Gastroesophageal sphincter (tissue), 4 donors: Measurements from ENCODE around the gene LXN. TPM values are rescaled to one million over a fixed set of nuclear protein-coding genes. Genes with fewer than 3 reads are reported as not detected.

Experiments used
- ATAC-seq: fragments of 150-250 bp; one replicate; pipeline ENCODE4 v1.9.1; 2016; ENCODE audit warnings: mild to moderate bottlenecking, moderate library complexity
- H3K27ac ChIP-seq, 4 donors: fragments of 200-600 bp; sonication (generic) in 3 of 4; 1 replicate in 3 of 4; 2 replicates in 1 of 4; pipeline ENCODE4 v1.5.1; 2016 to 2019
- H3K27me3 ChIP-seq: fragments of 200-600 bp; sonication (generic); one replicate; pipeline ENCODE4 v1.5.1; 2019
- H3K36me3 ChIP-seq, 2 donors: fragments of 200-600 bp; sonication (generic); one replicate each; pipeline ENCODE4 v1.5.1; 2019; ENCODE audit warnings: control low read depth in 1 of 2
- H3K4me1 ChIP-seq, 3 donors: fragments of 200-600 bp; sonication (generic); 1 replicate in 2 of 3; 2 replicates in 1 of 3; pipeline ENCODE4 v1.5.1; 2016 to 2019; ENCODE audit warnings: control low read depth in 2 of 3
- H3K4me3 ChIP-seq, 2 donors: fragments of 200-600 bp; sonication (generic); one replicate each; pipeline ENCODE4 v1.5.1; 2019; ENCODE audit warnings: mild to moderate bottlenecking in 1 of 2, moderate library complexity in 1 of 2
- H3K9me3 ChIP-seq, 3 donors: fragments of 200-600 bp; sonication (generic); one replicate each; pipeline ENCODE4 v1.5.1; 2017 to 2019; ENCODE audit warnings: control low read depth in 2 of 3
- EP300 ChIP-seq: sonication (generic); formaldehyde crosslinking; IDR thresholded peaks from one replicate; pipeline ENCODE4 v1.6.1; 2017; ENCODE audit warnings: antibody characterized with exemption, mild to moderate bottlenecking
- POLR2A ChIP-seq, 2 donors: fragments of 450-650 bp; IDR thresholded peaks; one replicate each; pipeline ENCODE4 v1.6.1; 2017; ENCODE audit warnings: antibody characterized with exemption in 2 of 2, mild to moderate bottlenecking in 2 of 2, moderate library complexity in 1 of 2
- POLR2AphosphoS5 ChIP-seq: sonication (generic); formaldehyde crosslinking; IDR thresholded peaks from one replicate; pipeline ENCODE4 v1.6.1; 2017; ENCODE audit warnings: antibody characterized with exemption
- WGBS, 2 donors: methylation state at CpG; one replicate each; pipeline ENCODE4 v1.1.5; 2018; ENCODE audit warnings: low coverage in 1 of 2; 5-methylcytosine and 5-hydroxymethylcytosine counted together
- total RNA-seq, 4 donors: library from RNA; depleted of rRNA; stranded (reverse); fragments of >200 nt; gene quantifications; one replicate each; pipeline ENCODE4 v1.1.0, GENCODE V29; 2016
- TF ChIP-seq, protein P1 (sequence below), 4 experiments: fragments of 200-600 bp in 2 of 4; fragments of 450-650 bp in 2 of 4; sonication (generic) in 1 of 4; IDR thresholded peaks; one replicate each; pipeline ENCODE4 v1.5.1; 2017 to 2019; ENCODE audit warnings: antibody characterized with exemption in 4 of 4, mild to moderate bottlenecking in 2 of 4, moderate library complexity in 2 of 4

Gene LXN
- total RNA-seq, 4 donors from 2014 or later: 4.0 to 23.6 (median 6.7) TPM

DNA sequence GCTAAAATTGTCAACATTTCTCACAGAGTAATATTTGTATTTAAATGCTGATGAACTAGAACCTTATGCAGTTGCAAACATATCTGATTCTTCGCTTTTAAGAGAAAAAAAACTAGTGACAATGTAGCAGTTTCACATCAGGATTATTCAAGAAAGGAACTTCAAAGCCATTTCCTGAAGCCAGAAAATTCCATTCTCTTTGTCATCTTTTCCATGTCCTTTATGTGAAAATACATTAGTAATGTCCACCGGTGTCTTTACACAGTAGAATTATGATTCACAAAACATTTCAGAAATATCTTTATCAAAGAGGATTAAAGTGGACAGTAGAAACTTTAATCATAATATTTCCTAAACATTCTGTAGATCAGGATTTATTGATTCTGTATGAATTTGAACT, 12.7 kb upstream of the LXN start:
- whole genome bisulfite sequencing, 2 donors: 71 to 80% methylated on average over 2 of the region's 2 CpGs
- peaks cover 0 to 49% of the 10 kb centered on the region in 2 donors for H3K36me3 ChIP-seq
- no peaks in the 10 kb centered on the region for H3K4me1 ChIP-seq
- no peak overlapping the region for H3K27ac ChIP-seq
- TF ChIP-seq POLR2AphosphoS5 (no peak), POLR2A (IDR thresholded peaks at IDR 0.05) (no peak)
- TF ChIP-seq, protein P1, sequence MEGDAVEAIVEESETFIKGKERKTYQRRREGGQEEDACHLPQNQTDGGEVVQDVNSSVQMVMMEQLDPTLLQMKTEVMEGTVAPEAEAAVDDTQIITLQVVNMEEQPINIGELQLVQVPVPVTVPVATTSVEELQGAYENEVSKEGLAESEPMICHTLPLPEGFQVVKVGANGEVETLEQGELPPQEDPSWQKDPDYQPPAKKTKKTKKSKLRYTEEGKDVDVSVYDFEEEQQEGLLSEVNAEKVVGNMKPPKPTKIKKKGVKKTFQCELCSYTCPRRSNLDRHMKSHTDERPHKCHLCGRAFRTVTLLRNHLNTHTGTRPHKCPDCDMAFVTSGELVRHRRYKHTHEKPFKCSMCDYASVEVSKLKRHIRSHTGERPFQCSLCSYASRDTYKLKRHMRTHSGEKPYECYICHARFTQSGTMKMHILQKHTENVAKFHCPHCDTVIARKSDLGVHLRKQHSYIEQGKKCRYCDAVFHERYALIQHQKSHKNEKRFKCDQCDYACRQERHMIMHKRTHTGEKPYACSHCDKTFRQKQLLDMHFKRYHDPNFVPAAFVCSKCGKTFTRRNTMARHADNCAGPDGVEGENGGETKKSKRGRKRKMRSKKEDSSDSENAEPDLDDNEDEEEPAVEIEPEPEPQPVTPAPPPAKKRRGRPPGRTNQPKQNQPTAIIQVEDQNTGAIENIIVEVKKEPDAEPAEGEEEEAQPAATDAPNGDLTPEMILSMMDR (IDR thresholded peaks at IDR 0.05): no peak
- no peaks in the 10 kb centered on the region for H3K27me3 ChIP-seq
- no peak overlapping the region for H3K4me3 ChIP-seq
- no peak for ATAC-seq
- no peaks in the 10 kb centered on the region for H3K9me3 ChIP-seq

DNA sequence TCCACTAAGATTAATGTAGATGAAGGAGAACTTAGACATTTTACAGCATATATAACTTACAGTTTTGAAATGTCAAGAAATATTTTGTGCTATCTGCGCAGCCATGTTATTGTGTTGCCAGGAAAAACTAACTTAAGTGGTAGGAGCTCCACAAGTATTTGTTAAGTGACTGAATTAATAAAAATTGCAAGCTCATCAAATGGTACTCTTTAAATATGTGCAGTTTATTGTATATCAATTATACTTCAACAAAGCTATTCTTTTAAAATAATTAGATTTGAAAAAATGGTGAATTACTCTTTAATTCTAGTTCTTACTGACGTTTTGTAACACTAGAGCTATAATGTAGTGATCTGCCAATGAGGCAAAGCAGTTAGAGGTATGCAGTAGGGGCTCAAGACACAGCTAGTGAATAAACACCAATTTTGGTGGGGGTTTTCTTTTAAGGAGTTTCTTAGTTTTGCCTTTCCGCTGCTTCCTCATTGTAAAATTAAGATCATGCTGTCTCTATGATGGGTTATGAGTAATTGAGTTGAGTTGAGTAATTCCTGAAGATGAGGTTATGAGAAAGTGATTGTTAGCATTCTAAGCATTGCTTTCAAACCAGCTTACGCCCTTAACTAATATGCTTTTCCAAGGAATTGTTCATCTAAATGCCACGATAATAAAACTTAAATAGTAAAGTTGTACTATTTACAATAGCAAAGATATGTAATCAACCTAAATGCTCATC, 10.9 kb upstream of the LXN start:
- Histone ChIP-seq H3K4me1 (no peaks in the 10 kb centered on the region), H3K36me3 (peaks cover 3 to 54% of the 10 kb centered on the region in 2 donors), H3K4me3 (no peak overlapping the region), H3K27me3 (no peaks in the 10 kb centered on the region), H3K27ac (no peak overlapping the region), H3K9me3 (no peaks in the 10 kb centered on the region)
- TF ChIP-seq POLR2AphosphoS5 (no peak), POLR2A (IDR thresholded peaks at IDR 0.05) (no peak), EP300 (no peak)
- TF ChIP-seq, protein P1 (IDR thresholded peaks at IDR 0.05): no peak
- no peak for ATAC-seq
- WGBS, 2 donors: 94 to 96% methylated on average over 3 to 5 of the region's 5 CpGs

DNA sequence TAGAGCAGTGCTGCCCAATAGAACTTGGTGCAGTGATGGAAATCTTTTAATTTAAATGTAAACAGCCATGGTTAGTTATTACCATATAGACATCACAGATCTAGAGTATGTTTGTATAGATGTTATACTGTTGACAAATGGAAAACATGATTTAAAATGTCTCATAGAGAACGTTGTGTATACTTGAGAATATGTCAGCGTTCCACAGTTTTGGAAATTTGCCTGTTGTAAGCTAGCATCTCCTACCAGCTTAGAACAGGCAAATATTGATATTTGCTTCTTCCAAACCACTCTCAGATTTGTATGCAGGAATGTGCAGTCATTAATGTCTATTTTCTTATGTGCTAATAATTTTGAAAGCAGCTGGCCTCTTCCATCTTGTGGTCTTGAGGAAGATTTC, 8.4 kb upstream of the LXN start:
- Histone ChIP-seq H3K4me1 (no peaks in the 10 kb centered on the region), H3K27ac (no peak overlapping the region), H3K36me3 (peaks cover 3 to 69% of the 10 kb centered on the region in 2 donors), H3K4me3 (no peak overlapping the region), H3K27me3 (no peaks in the 10 kb centered on the region), H3K9me3 (no peaks in the 10 kb centered on the region)
- TF ChIP-seq EP300: no peak
- no peak for TF ChIP-seq POLR2AphosphoS5
- TF ChIP-seq POLR2A (IDR thresholded peaks at IDR 0.05): no peak
- TF ChIP-seq, protein P1 (IDR thresholded peaks at IDR 0.05): no peak
- 65 to 66% methylated on average over 2 of the region's 2 CpGs for WGBS, 2 donors
- ATAC-seq: no peak

DNA sequence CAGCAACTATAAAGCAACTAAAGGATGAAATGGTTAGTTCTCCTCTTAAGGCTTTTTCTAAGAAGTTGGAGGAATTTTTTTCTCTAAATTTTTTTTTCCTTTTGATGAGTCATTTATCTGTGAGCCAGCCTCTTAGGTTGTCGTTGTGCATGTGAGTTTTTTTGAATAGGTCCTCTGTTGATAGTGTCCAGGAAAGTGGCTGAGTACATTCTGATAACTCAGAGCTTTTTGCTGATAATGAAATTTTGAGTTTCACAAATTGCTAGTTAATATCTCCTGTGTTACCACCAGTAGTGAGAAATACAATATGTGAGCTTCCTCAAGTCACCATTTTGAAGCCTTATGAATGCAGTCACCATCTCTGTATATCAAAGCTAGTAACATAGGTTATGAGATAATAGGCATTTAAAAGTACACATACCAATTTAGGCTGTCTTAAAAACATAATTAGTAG, 7.1 kb upstream of the LXN start:
- 16 to 56% methylated on average over 1 of the region's 1 CpG for WGBS, 2 donors
- ATAC-seq: no peak
- TF ChIP-seq POLR2A (IDR thresholded peaks at IDR 0.05) (no peak), POLR2AphosphoS5 (no peak), EP300 (no peak)
- TF ChIP-seq, protein P1 (IDR thresholded peaks at IDR 0.05): no peak
- no peaks in the 10 kb centered on the region for H3K9me3 ChIP-seq
- peaks cover 3 to 62% of the 10 kb centered on the region in 2 donors for H3K36me3 ChIP-seq
- no peak overlapping the region for H3K27ac ChIP-seq
- no peaks in the 10 kb centered on the region for H3K4me1 ChIP-seq
- no peak overlapping the region for H3K4me3 ChIP-seq
- H3K27me3 ChIP-seq: no peaks in the 10 kb centered on the region

DNA sequence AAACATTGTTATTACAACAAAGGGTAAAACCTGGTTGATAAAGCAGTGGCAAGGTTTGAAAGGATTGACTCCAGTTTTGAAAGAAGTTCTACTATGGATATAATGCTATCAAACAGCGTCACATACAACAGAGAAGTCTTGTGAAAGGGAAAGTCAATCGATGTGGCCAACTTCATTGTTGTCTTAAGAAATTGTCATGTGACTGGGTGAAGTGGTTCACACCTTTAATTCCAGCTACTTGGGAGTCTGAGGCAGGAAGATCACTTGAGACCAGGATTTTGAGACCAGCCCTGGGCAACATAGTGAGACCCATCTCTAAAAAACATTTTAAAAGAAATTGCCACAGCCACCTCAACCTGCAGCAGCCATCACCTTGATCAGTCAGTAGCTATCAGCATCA, 6.2 kb upstream of the LXN start:
- no peak overlapping the region for H3K27ac ChIP-seq
- no peaks in the 10 kb centered on the region for H3K9me3 ChIP-seq
- peaks cover 3 to 64% of the 10 kb centered on the region in 2 donors for H3K36me3 ChIP-seq
- no peaks in the 10 kb centered on the region for H3K27me3 ChIP-seq
- no peaks in the 10 kb centered on the region for H3K4me1 ChIP-seq
- WGBS, 2 donors: 77 to 100% methylated on average over 2 of the region's 2 CpGs
- no peak for ATAC-seq
- TF ChIP-seq EP300: no peak
- no peak for TF ChIP-seq POLR2A (IDR thresholded peaks at IDR 0.05)
- TF ChIP-seq, protein P1 (IDR thresholded peaks at IDR 0.05): no peak
- TF ChIP-seq POLR2AphosphoS5: no peak
- H3K4me3 ChIP-seq: no peak overlapping the region
